Measurements from ENCODE around the gene FAM131C. TPM values are rescaled to one million over a fixed set of nuclear protein-coding genes. Genes with fewer than 3 reads are reported as not detected.
A peak's percentile ranks its signal among the peaks of the same experiment; 100 is the strongest.

Gene FAM131C
- total RNA-seq, 1 donor, result 0.36 TPM

DNA sequence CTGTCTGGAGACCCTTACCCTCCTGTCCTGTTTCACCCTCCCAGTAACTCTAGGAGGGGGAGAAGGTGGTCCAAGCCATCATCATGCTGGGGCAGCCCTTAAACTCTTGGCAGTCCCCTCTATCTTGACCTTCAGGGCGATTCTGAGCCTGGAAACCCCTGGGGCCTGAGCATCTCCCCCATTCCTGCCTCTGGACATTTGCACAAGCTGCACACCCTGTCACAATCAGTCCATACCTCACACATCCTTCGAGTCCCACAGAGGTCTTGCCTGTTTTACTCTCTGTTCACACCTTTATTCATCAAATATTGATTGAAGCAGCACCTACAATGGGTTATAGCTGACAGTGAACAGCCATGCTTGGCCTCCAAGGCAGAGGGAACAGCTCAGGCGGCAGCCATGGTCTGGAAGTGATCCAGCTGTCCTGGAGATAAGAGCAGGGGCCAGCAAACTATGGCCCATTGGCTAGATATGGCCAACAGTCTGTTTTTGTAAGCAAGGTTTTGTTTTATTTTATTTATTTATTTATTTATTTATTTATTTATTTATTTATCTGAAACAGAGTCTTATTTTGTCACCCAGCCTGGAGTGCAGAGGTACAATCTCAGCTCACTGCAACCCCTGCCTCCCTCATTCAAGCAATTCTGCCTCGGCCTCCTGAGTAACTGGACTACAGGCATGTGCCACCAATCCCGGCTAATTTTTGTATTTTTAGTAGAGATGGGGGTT, 7.1 kb upstream of the FAM131C start:
- Histone ChIP-seq H4K20me1 (ENCODE audit: insufficient read depth, low read length) (no peaks in the 10 kb centered on the region), H3K4me1 (ENCODE audit: insufficient read depth, low read length) (peaks cover 17% of the 10 kb centered on the region), H3K79me2 (ENCODE audit: insufficient read depth, low read length) (no peaks in the 10 kb centered on the region), H3K27me3 (ENCODE audit: insufficient read depth, low read length) (no peaks in the 10 kb centered on the region), H2AFZ (ENCODE audit: low read length) (no peak overlapping the region), H3K4me3 (ENCODE audit: insufficient read depth, low read length) (no peak overlapping the region), H3K4me2 (ENCODE audit: insufficient read depth, low read length) (no peak overlapping the region), H3K9me3 (ENCODE audit: low read depth, low read length) (no peaks in the 10 kb centered on the region), H3K27ac (ENCODE audit: low read depth, low read length) (no peak overlapping the region), H3K36me3 (ENCODE audit: insufficient read depth, low read length) (no peaks in the 10 kb centered on the region)
- DNase-seq (ENCODE audit: insufficient read length, low spot score, missing footprints), result peak; percentile 60
- no peak for TF ChIP-seq CTCF (IDR thresholded peaks at IDR 0.05; ENCODE audit: extremely low read depth, low read depth, low read length)

DNA sequence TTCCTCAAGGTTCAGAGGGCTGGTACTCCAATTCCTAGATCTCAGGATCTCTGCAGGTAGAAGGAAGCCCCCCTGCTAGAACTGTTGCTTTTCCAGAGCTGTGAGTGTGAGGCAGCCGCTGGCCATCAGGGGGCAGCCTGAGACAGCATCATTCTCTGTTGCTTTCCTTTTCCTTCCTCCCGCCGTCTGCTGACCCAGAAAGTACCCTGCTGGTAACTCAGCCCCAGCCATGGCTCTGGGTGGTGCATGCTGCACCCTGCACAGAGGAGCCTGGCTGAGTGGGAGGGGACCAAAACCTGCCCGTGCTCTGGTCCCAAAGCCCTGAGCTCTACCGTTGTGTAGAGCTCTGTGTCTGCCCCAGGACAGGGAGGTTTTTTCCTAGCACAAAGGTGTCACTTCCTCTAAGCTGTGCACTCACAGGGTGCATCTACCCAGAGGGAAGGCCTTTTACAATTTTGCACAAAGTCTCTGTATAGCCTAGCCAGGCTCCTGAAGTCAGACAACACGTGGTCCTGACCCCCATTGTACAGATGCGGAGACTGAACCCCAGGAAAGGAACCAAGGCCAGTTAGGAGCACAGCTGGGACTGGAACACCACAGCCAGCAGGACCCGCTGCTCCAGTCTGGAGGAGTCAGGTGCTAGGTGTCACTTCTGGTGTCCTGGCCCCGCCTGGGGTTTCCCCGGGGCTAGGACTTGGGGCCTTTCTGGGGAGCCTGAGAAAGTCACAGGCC, 5.6 kb upstream of the FAM131C start:
- no peak overlapping the region for H3K4me3 ChIP-seq (ENCODE audit: insufficient read depth, low read length)
- no peaks in the 10 kb centered on the region for H3K27me3 ChIP-seq (ENCODE audit: insufficient read depth, low read length)
- no peaks in the 10 kb centered on the region for H3K36me3 ChIP-seq (ENCODE audit: insufficient read depth, low read length)
- H3K9me3 ChIP-seq (ENCODE audit: low read depth, low read length), result no peaks in the 10 kb centered on the region
- peak overlapping the region; percentile 8 for H3K4me2 ChIP-seq (ENCODE audit: insufficient read depth, low read length)
- no peaks in the 10 kb centered on the region for H3K79me2 ChIP-seq (ENCODE audit: insufficient read depth, low read length)
- peak overlapping the region; percentile 23 for H2AFZ ChIP-seq (ENCODE audit: low read length)
- TF ChIP-seq CTCF (IDR thresholded peaks at IDR 0.05; ENCODE audit: extremely low read depth, low read depth, low read length), result peak; percentile 93
- DNase-seq (ENCODE audit: insufficient read length, low spot score, missing footprints), result peak; percentile 93
- no peaks in the 10 kb centered on the region for H4K20me1 ChIP-seq (ENCODE audit: insufficient read depth, low read length)
- no peak overlapping the region for H3K27ac ChIP-seq (ENCODE audit: low read depth, low read length)
- H3K4me1 ChIP-seq (ENCODE audit: insufficient read depth, low read length), result peaks cover 25% of the 10 kb centered on the region

DNA sequence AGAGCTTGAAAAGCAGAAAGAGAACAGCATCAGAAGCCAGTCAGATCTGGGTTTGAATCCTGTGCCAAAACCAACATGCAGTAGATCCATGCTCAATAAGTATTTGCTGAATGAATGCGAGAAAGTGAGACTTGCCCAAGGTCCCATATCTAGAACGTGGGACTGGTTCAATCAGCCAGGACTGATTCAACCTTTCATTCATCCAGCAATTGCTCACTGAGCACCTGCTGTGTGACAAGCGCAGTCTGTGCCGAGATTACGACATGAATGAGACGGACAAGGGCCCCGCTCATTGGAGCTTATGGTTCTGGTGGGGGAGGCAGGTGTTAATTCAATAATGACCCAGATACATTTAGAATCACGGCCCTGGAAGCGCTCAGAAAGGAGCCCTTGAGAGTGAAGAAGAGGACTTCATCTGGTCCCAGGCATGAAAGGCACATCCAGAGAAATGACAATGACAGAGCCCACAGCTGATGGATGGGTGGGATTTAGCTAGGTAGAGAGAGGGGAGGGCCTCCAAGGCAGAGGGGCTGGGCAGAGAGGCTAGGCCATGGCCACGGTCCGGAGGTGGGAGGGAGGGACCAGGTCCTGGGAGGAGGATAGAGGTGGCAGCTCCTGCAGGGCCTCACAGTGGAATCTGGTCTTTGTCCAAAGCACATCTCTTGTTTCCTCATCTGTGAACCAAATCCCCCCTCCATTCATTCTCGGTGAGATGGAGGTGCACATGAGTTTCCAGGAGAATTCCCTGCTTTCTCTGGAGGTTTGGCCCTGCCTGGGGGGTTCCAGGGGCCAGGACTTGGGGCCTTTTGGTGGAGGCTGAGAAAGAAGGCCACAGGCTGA, 4.2 kb upstream of the FAM131C start:
- peak; percentile 27 for DNase-seq (ENCODE audit: insufficient read length, low spot score, missing footprints)
- no peak overlapping the region for H2AFZ ChIP-seq (ENCODE audit: low read length)
- no peak overlapping the region for H3K4me2 ChIP-seq (ENCODE audit: insufficient read depth, low read length)

More for the DNA sequence above, 4.2 kb upstream of the FAM131C start:
- H3K79me2 ChIP-seq (ENCODE audit: insufficient read depth, low read length), result no peaks in the 10 kb centered on the region
- TF ChIP-seq CTCF (IDR thresholded peaks at IDR 0.05; ENCODE audit: extremely low read depth, low read depth, low read length), result no peak
- no peaks in the 10 kb centered on the region for H4K20me1 ChIP-seq (ENCODE audit: insufficient read depth, low read length)
- H3K4me3 ChIP-seq (ENCODE audit: insufficient read depth, low read length), result no peak overlapping the region
- no peaks in the 10 kb centered on the region for H3K36me3 ChIP-seq (ENCODE audit: insufficient read depth, low read length)
- peaks cover 31% of the 10 kb centered on the region for H3K4me1 ChIP-seq (ENCODE audit: insufficient read depth, low read length)
- H3K9me3 ChIP-seq (ENCODE audit: low read depth, low read length), result no peaks in the 10 kb centered on the region
- no peaks in the 10 kb centered on the region for H3K27me3 ChIP-seq (ENCODE audit: insufficient read depth, low read length)
- H3K27ac ChIP-seq (ENCODE audit: low read depth, low read length), result peak overlapping the region; percentile 89

Measured in osteoblast (primary cell).